ENCODE measurements around the gene PYY. TPM values are rescaled to one million over a fixed set of nuclear protein-coding genes. Genes with fewer than 3 reads are reported as not detected.

PYY gene
- total RNA-seq: not detected
- long read RNA-seq: 0 reads

DNA sequence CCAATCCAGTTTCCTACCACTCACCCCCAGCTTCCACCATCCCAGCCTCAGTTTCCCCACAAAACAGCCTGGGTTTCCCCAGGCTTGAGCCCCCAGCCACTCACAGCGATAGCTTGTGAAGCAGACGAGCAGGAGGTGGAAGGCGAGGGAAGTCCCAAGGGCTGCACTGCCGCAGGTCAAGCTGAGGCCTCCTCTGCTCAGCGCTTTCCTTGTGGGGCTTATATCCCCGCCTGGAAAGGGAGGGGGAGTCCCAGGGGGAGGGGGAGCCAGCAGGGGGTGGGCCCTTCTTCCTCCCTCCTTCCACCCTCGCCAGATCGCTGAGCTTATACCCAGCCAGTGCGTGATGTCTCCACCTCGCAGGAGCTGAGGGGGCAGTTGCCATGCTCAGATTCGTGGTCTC is at the start of gene PYY:
TSS of gene PYY (minus strand) at position 195 of the 400 bp plus-strand sequence. CDS start 457 bp downstream, outside the sequence.
- Histone ChIP-seq H3K27me3 (peaks cover 58% of the 10 kb centered on the region), H3K4me3 (no peak within 1 kb of the TSS), H3K4me1 (peaks cover 5% of the 10 kb centered on the region), H3K36me3 (no peaks in the 10 kb centered on the region), H3K9me3 (no peaks in the 10 kb centered on the region), H3K27ac (no peak within 1 kb of the TSS)
- ATAC-seq: no peak
- DNase-seq: no peak
- intact Hi-C loops (cut with DNase I): no loop called here
- no peak for TF ChIP-seq CTCF (IDR thresholded peaks at IDR 0.05)

DNA sequence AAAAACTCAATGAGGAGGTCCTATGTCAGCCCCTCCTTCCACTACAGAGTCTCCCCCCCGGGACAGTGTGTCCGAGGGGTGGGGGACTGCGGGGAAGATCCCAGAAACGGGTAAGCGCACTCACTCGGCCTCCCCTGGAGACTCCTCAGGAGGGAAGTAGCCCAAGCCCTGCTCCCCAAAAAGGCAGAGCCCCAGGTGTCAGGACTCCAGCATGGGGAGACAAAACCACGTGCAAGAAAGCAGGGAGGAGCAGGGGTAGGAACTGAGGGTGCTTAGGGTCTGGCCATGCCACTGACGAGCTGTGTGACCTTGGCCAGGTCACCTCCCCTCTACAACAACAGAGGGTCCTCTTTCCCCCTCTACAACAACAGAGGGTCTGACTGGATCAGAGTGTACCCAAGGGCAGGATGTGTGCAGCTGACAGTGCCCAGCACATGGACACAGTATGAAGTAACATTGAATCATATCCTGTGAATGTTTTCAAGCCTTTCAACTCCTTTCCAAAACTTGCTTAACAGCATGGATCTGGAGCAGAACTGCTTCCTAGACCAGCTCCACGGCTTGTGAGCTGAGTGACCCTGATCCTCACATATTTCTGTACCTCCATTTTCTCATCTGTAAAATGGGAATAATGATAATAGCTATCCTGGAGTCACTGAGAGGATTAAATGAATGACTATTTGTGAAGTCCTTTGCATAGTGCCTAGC is 48.6 kb upstream of the PYY start:
- DNase-seq: no peak
- TF ChIP-seq CTCF (IDR thresholded peaks at IDR 0.05): no peak
- no peaks in the 10 kb centered on the region for H3K36me3 ChIP-seq
- no peak overlapping the region for H3K27ac ChIP-seq
- H3K27me3 ChIP-seq: peaks cover 19% of the 10 kb centered on the region
- no peak for ATAC-seq
- H3K4me3 ChIP-seq: no peak overlapping the region
- no peaks in the 10 kb centered on the region for H3K9me3 ChIP-seq
- intact Hi-C loops (cut with DNase I): no loop called here
- peaks cover 21% of the 10 kb centered on the region for H3K4me1 ChIP-seq

DNA sequence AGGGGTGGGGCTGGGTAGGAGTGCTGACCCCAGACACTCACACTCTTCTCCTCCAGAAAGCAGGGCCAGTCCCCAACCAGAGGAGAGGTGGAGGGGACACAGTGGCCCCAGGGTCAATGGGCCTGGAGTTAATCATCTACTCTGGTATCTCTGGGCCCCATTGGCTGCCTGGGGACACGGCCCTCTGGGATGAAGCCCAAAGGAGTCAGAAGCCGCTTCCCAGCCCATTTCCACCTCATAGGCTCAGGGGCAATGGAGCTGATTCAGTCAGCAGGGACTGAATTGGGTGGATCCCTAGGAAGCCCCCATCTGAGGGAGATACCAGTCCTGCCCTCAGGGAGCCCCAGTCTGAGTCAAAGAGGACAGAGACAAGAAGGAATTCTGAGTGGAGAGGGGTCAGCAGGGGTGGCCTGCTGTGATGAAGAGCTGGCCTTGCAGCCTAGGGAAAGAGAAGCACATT is 47.8 kb upstream of the PYY start:
- Histone ChIP-seq H3K9me3 (no peaks in the 10 kb centered on the region), H3K27ac (no peak overlapping the region), H3K27me3 (peaks cover 24% of the 10 kb centered on the region), H3K4me3 (no peak overlapping the region), H3K36me3 (no peaks in the 10 kb centered on the region), H3K4me1 (peaks cover 17% of the 10 kb centered on the region)
- DNase-seq (no peak), ATAC-seq (no peak)
- intact Hi-C loops (cut with DNase I): no loop called here
- no peak for TF ChIP-seq CTCF (IDR thresholded peaks at IDR 0.05)

- no peaks in the 10 kb centered on the region for H3K36me3 ChIP-seq
- no peak overlapping the region for H3K27ac ChIP-seq
- no peak overlapping the region for H3K4me3 ChIP-seq
- no peaks in the 10 kb centered on the region for H3K9me3 ChIP-seq
- no peak for TF ChIP-seq CTCF (IDR thresholded peaks at IDR 0.05)
- peaks cover 28% of the 10 kb centered on the region for H3K27me3 ChIP-seq
- DNase-seq: no peak
- ATAC-seq: no peak
- intact Hi-C loops (cut with DNase I): no loop called here
- H3K4me1 ChIP-seq: peaks cover 11% of the 10 kb centered on the region
Measured at GRCh38 chr17:44000871-44001460, 47.2 kb upstream of the PYY start.

DNA sequence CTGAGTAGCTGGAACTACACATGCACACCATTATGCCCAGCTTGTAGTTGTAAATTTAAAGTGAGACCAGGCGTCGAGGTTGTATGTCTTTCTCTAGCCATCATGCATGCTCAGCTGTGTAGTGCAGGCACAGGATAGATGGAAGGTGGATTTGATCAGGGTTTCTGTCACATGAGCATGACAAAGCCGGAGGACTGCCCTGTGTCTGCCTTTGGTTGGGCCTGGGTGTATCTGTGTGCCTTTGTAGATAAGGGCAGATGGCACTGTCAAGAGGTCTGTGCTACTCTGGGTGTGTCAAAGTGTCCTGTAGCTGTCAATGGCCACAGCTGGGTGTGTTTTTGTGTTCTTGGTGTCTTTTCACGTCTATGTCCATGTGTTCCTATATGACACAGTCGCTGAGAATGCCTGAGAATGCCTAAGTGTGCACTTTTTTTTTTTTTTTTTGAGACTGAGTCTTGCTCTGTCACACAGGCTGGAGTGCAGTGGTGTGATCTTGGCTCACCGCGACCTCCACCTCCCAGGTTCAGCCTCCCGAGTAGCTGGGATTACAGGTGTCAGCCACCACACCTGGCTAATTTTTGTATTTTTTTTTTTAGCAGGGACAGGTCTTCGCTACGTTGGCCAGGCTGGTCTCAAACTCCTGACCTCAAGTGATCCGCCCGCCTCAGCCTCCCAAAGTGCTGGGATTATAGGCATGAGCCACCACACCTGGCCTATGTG is 46.6 kb upstream of the PYY start:
- TF ChIP-seq CTCF (IDR thresholded peaks at IDR 0.05): no peak
- intact Hi-C loops (cut with DNase I): no loop called here
- ATAC-seq: no peak
- Histone ChIP-seq H3K4me1 (peaks cover 5% of the 10 kb centered on the region), H3K27ac (no peak overlapping the region), H3K27me3 (peaks cover 23% of the 10 kb centered on the region), H3K4me3 (no peak overlapping the region), H3K36me3 (no peaks in the 10 kb centered on the region), H3K9me3 (no peaks in the 10 kb centered on the region)
- no peak for DNase-seq

Data from upper lobe of right lung (tissue), 1 donor.